Aorta (tissue), 5 donors: Measurements from ENCODE around the gene CAPN3. TPM values are rescaled to one million over a fixed set of nuclear protein-coding genes. Genes with fewer than 3 reads are reported as not detected.
A peak's percentile ranks its signal among the peaks of the same experiment; 100 is the strongest.
"Not testable (repeated sequence)": the region's sequence is repeated elsewhere in the genome, so short reads cannot be mapped to it uniquely, and the experiment has no call there.

Source experiments
- ATAC-seq: fragments of 200-7000 bp; cut with Tn5 transposase; one replicate; pipeline ENCODE4 v1.9.1; 2022; ENCODE audit warnings: moderate library complexity; ENCODE audit not compliant: low FRiP score
- DNase-seq, 2 donors: peaks; one replicate each; pipeline ENCODE4 v3.0.0-alpha.2; 2020
- H3K27ac ChIP-seq, 2 donors: one replicate each; pipeline ENCODE4 v1.5.1; 2013; ENCODE audit warnings: low read length in 2 of 2, mild to moderate bottlenecking in 2 of 2, moderate library complexity in 2 of 2, control low read depth in 1 of 2, inconsistent platforms in 1 of 2, low read depth in 1 of 2
- H3K27me3 ChIP-seq, 2 donors: one replicate each; pipeline ENCODE4 v1.6.1; 2013; ENCODE audit warnings: control low read depth in 1 of 2, low read length in 1 of 2, mild to moderate bottlenecking in 1 of 2, moderate library complexity in 1 of 2; ENCODE audit not compliant: insufficient read depth in 2 of 2, control insufficient read depth in 1 of 2
- H3K36me3 ChIP-seq, 2 donors: one replicate each; pipeline ENCODE4 v1.6.1; 2013; ENCODE audit warnings: control low read depth in 1 of 2, low read length in 1 of 2, mild to moderate bottlenecking in 1 of 2; ENCODE audit not compliant: insufficient read depth in 2 of 2, control insufficient read depth in 1 of 2
- H3K4me1 ChIP-seq, 2 donors: one replicate each; pipeline ENCODE4 v1.6.1; 2013; ENCODE audit warnings: low read length in 2 of 2, control low read depth in 1 of 2, mild to moderate bottlenecking in 1 of 2, moderate library complexity in 1 of 2; ENCODE audit not compliant: insufficient read depth in 2 of 2, control insufficient read depth in 1 of 2
- H3K4me3 ChIP-seq, 2 donors: one replicate each; pipeline ENCODE4 v1.5.1; 2013; ENCODE audit warnings: low read length in 2 of 2, control low read depth in 1 of 2, mild to moderate bottlenecking in 1 of 2
- H3K9me3 ChIP-seq: one replicate; pipeline ENCODE4 v1.6.1; 2013; ENCODE audit warnings: mild to moderate bottlenecking, low read length; ENCODE audit not compliant: control insufficient read depth
- WGBS, 2 donors: extraction: QIAGEN DNeasy Blood & Tissue Kit; methylation state at CpG; one replicate each; pipeline ENCODE4 v1.1.7; 2013; 5-methylcytosine and 5-hydroxymethylcytosine counted together
- intact Hi-C, 2 donors: fragments of 100-400 bp; cut with DNase I; formaldehyde crosslinking; loops; one replicate each; pipeline versions ENCODE4 v1.14.2 to v1.15.0; 2022
- polyA plus RNA-seq, 2 donors: library from polyadenylated mRNA; stranded (reverse); fragments of 200-250 nt; gene quantifications; one replicate each; pipeline ENCODE4 v1.2.3, GENCODE V29; 2013
- total RNA-seq, 2 donors: library from RNA; stranded (reverse); fragmentation: NEBNext Ultra II Directional; extraction: Animal tissue kit (Norgen Biotek cat#: 25700); gene quantifications; one replicate each; pipeline ENCODE4 v1.2.1, GENCODE V29; 2021
- donor health status: healthy with polysubstance abuse.
- donor health status: Bipolar disorder and iron deficiency.
- donor health status: DM: no; HTN: no; CAD: no.
- donor health status: DM: no; HTN: no; CAD: no.
- donor health status: DM: yes; HTN: yes; CAD: no.

Gene CAPN3
- total and polyA plus RNA-seq, 4 donors: 3.3 to 101 (median 19.0) TPM

- Histone ChIP-seq H3K27me3 (no peaks in the 10 kb centered on the region), H3K4me1 (no peaks in the 10 kb centered on the region), H3K27ac (no peak overlapping the region), H3K36me3 (peaks cover 4 to 5% of the 10 kb centered on the region in 2 donors), H3K4me3 (no peak overlapping the region), H3K9me3 (no peaks in the 10 kb centered on the region)
- 69 to 72% methylated on average over 3 of the region's 3 CpGs for WGBS, 2 donors
- DNase-seq: no peak
- intact Hi-C loops: loop anchor here in 1 of 2 donors (10.0 kb wide), 1 partner anchor 144 kb away; no protein-coding TSS in a partner anchor
- ATAC-seq: no peak
Measured at GRCh38 chr15:42331235-42331634, 28.1 kb upstream of the CAPN3 start.

- Histone ChIP-seq H3K27ac (no peak overlapping the region), H3K27me3 (no peaks in the 10 kb centered on the region), H3K4me3 (no peak overlapping the region), H3K36me3 (peaks cover 1 to 4% of the 10 kb centered on the region in 2 donors), H3K9me3 (no peaks in the 10 kb centered on the region), H3K4me1 (no peaks in the 10 kb centered on the region)
- WGBS, 2 donors: 94% methylated on average over 4 of the region's 4 CpGs
- ATAC-seq (no peak), DNase-seq (no peak)
- intact Hi-C loops: loop anchor here in 1 of 2 donors (10.0 kb wide), 1 partner anchor 142 kb away; no protein-coding TSS in a partner anchor
Measured at GRCh38 chr15:42332331-42332730, 27.0 kb upstream of the CAPN3 start.

- intact Hi-C loops: loop anchor here in 1 of 2 donors (10.0 kb wide), 1 partner anchor 140 kb away; no protein-coding TSS in a partner anchor
- Histone ChIP-seq H3K9me3 (no peaks in the 10 kb centered on the region), H3K4me3 (no peak overlapping the region), H3K27me3 (no peaks in the 10 kb centered on the region), H3K27ac (no peak overlapping the region), H3K4me1 (no peaks in the 10 kb centered on the region), H3K36me3 (peaks cover 1 to 4% of the 10 kb centered on the region in 2 donors)
- DNase-seq: no peak
- 96% methylated on average over 2 of the region's 2 CpGs for WGBS, 2 donors
- no peak for ATAC-seq
Measured at GRCh38 chr15:42335074-42335473, 24.2 kb upstream of the CAPN3 start.

GRCh38 chr15:42336650-42337049 lies 22.7 kb upstream of the CAPN3 start:
- 97 to 98% methylated on average over 1 of the region's 1 CpG for WGBS, 2 donors

GRCh38 chr15:42337104-42337503 lies 22.2 kb upstream of the CAPN3 start:
- not testable (repeated sequence) for DNase-seq, H3K4me3 ChIP-seq, H3K36me3 ChIP-seq, H3K4me1 ChIP-seq, H3K9me3 ChIP-seq, ATAC-seq, H3K27me3 ChIP-seq, H3K27ac ChIP-seq
- WGBS, 2 donors: 97 to 98% methylated on average over 3 of the region's 3 CpGs
- intact Hi-C loops: loop anchor here in 1 of 2 donors (10.0 kb wide), 1 partner anchor 138 kb away; no protein-coding TSS in a partner anchor

More at GRCh38 chr15:42336650-42337049, 22.7 kb upstream of the CAPN3 start:
- H3K4me1 ChIP-seq, DNase-seq, ATAC-seq, H3K27me3 ChIP-seq, H3K36me3 ChIP-seq, H3K4me3 ChIP-seq, H3K9me3 ChIP-seq, H3K27ac ChIP-seq: not testable (repeated sequence)
- intact Hi-C loops: loop anchor here in 1 of 2 donors (10.0 kb wide), 1 partner anchor 138 kb away; no protein-coding TSS in a partner anchor

- no peaks in the 10 kb centered on the region for H3K27me3 ChIP-seq
- H3K4me3 ChIP-seq: no peak overlapping the region
- H3K27ac ChIP-seq: no peak overlapping the region
- no peak for DNase-seq
- intact Hi-C loops: loop anchor here in 1 of 2 donors (10.0 kb wide), 1 partner anchor 136 kb away; no protein-coding TSS in a partner anchor
- H3K36me3 ChIP-seq: no peaks in the 10 kb centered on the region
- no peaks in the 10 kb centered on the region for H3K4me1 ChIP-seq
- no peak for ATAC-seq
- 49 to 58% methylated on average over 2 of the region's 2 CpGs for WGBS, 2 donors
- no peaks in the 10 kb centered on the region for H3K9me3 ChIP-seq
Measured at GRCh38 chr15:42338500-42338899, 20.8 kb upstream of the CAPN3 start.

- no peak overlapping the region for H3K27ac ChIP-seq
- H3K27me3 ChIP-seq: no peaks in the 10 kb centered on the region
- H3K9me3 ChIP-seq: no peaks in the 10 kb centered on the region
- intact Hi-C loops: no loop called here
- H3K4me1 ChIP-seq: no peaks in the 10 kb centered on the region
- 88 to 92% methylated on average over 6 of the region's 6 CpGs for WGBS, 2 donors
- H3K4me3 ChIP-seq: no peak overlapping the region
- DNase-seq: no peak
- no peak for ATAC-seq
- peaks cover 5% of the 10 kb centered on the region in 2 donors for H3K36me3 ChIP-seq
Measured at GRCh38 chr15:42343596-42344232, 15.6 kb upstream of the CAPN3 start.

- ATAC-seq: peak; percentile 64
- H3K4me3 ChIP-seq: no peak overlapping the region
- no peaks in the 10 kb centered on the region for H3K9me3 ChIP-seq
- no peak overlapping the region for H3K27ac ChIP-seq
- intact Hi-C loops: no loop called here
- peaks cover 5% of the 10 kb centered on the region in 2 donors for H3K36me3 ChIP-seq
- no peak for DNase-seq
- no peaks in the 10 kb centered on the region for H3K4me1 ChIP-seq
- no peaks in the 10 kb centered on the region for H3K27me3 ChIP-seq
- 39 to 40% methylated on average over 5 of the region's 5 CpGs for WGBS, 2 donors
Measured at GRCh38 chr15:42344763-42345162, 14.5 kb upstream of the CAPN3 start.

GRCh38 chr15:42345504-42345903 lies 13.8 kb upstream of the CAPN3 start:
- Histone ChIP-seq H3K4me1 (no peaks in the 10 kb centered on the region), H3K27ac (no peak overlapping the region), H3K36me3 (peaks cover 5% of the 10 kb centered on the region in 2 donors), H3K4me3 (no peak overlapping the region), H3K27me3 (no peaks in the 10 kb centered on the region), H3K9me3 (no peaks in the 10 kb centered on the region)
- ATAC-seq (no peak), DNase-seq (no peak)
- intact Hi-C loops: no loop called here
- WGBS, 2 donors: 87 to 90% methylated on average over 3 of the region's 3 CpGs
